Body of pancreas (tissue), 4 donors: Measurements from ENCODE around the gene ELAVL4. TPM values are rescaled to one million over a fixed set of nuclear protein-coding genes. Genes with fewer than 3 reads are reported as not detected.

ENCODE experiments used
- ATAC-seq: fragments of 150-250 bp; one replicate; pipeline ENCODE4 v1.9.1; 2016
- DNase-seq, 4 donors: peaks; one replicate each; pipeline ENCODE4 v3.0.0-alpha.2; 2019
- H3K27ac ChIP-seq, 4 donors: fragments of 200-600 bp; sonication (generic); 1 replicate in 3 of 4; 2 replicates in 1 of 4; pipeline versions ENCODE4 v1.5.1 to v1.6.1; 2016 to 2019; ENCODE audit warnings: mild to moderate bottlenecking in 1 of 4, mixed read lengths in 1 of 4, moderate library complexity in 1 of 4
- H3K27me3 ChIP-seq, 2 donors: fragments of 200-600 bp; sonication (generic); one replicate each; pipeline ENCODE4 v1.6.0; 2016; ENCODE audit warnings: mild to moderate bottlenecking in 1 of 2
- H3K36me3 ChIP-seq, 2 donors: fragments of 200-600 bp; sonication (generic); replicated peaks in 1 of 2; 2 replicates each; pipeline ENCODE4 v1.5.1; 2016; ENCODE audit warnings: low read depth in 2 of 2; ENCODE audit not compliant: insufficient read depth in 1 of 2
- H3K4me1 ChIP-seq: fragments of 200-600 bp; sonication (generic); one replicate; pipeline ENCODE4 v1.6.0; 2016
- H3K4me3 ChIP-seq, 2 donors: fragments of 200-600 bp; sonication (generic); 1 replicate in 1 of 2; 2 replicates in 1 of 2; pipeline ENCODE4 v1.5.1; 2016 to 2019
- H3K9me3 ChIP-seq, 3 donors: fragments of 200-600 bp; sonication (generic); 1 replicate in 2 of 3; 2 replicates in 1 of 3; pipeline ENCODE4 v1.5.1; 2016
- CTCF ChIP-seq, 7 experiments: fragments of 450-650 bp in 4 of 7; fragments of 200-600 bp in 3 of 7; sonication (generic) in 3 of 7; IDR thresholded peaks; one replicate each; pipeline ENCODE4 v1.5.1; 2016 to 2019; ENCODE audit warnings: antibody characterized with exemption in 7 of 7
- POLR2A ChIP-seq, 3 donors: fragments of 450-650 bp; IDR thresholded peaks; one replicate each; pipeline ENCODE4 v1.6.1; 2016; ENCODE audit warnings: antibody characterized with exemption in 3 of 3, mild to moderate bottlenecking in 2 of 3
- WGBS, 2 donors: methylation state at CpG; one replicate each; pipeline ENCODE4 v1.1.5; 2017; 5-methylcytosine and 5-hydroxymethylcytosine counted together
- intact Hi-C: fragments of 100-400 bp; cut with DNase I; formaldehyde crosslinking; loops from one replicate; pipeline ENCODE4 v1.15.1; 2023
- total RNA-seq, 2 donors: library from RNA; depleted of rRNA; stranded (reverse); fragments of >200 nt; gene quantifications; one replicate each; pipeline ENCODE4 v1.1.0, GENCODE V29; 2016

The ELAVL4 gene
- total RNA-seq, 2 donors from 2014 or later = 1.0 TPM; not detected in 1

DNA sequence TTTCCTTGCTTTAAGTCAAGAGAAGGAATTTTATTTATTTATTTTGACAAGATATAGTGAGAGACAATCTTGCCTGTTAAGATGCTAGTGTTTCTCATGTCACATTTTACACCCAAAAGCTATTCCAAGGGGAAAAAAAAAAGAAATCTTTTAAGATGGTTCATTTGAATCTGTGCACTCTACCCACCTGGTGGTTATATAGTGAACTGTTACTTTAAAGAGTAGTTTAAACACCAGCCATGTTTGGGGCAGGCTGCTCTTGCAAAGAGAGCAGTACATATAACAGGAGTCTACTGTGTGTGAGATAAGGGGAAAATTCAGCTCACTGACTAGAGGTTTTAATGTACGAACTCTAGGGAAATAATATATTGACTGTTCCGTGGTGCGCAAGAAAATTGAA is 3.3 kb upstream of the ELAVL4 start:
- Histone ChIP-seq H3K4me3 (no peak overlapping the region), H3K4me1 (peaks cover 5% of the 10 kb centered on the region), H3K36me3 (no peaks in the 10 kb centered on the region), H3K9me3 (no peaks in the 10 kb centered on the region), H3K27me3 (peaks cover 0 to 6% of the 10 kb centered on the region in 2 donors), H3K27ac (no peak overlapping the region)
- TF ChIP-seq POLR2A (IDR thresholded peaks at IDR 0.05) = no peak
- TF ChIP-seq CTCF (IDR thresholded peaks at IDR 0.05) = peak in 2 of 7 experiments; percentile 3 to 23
- WGBS, 2 donors = 50 to 61% methylated on average over 3 of the region's 3 CpGs
- intact Hi-C loops = no loop called here
- DNase-seq (no peak), ATAC-seq (no peak)

DNA sequence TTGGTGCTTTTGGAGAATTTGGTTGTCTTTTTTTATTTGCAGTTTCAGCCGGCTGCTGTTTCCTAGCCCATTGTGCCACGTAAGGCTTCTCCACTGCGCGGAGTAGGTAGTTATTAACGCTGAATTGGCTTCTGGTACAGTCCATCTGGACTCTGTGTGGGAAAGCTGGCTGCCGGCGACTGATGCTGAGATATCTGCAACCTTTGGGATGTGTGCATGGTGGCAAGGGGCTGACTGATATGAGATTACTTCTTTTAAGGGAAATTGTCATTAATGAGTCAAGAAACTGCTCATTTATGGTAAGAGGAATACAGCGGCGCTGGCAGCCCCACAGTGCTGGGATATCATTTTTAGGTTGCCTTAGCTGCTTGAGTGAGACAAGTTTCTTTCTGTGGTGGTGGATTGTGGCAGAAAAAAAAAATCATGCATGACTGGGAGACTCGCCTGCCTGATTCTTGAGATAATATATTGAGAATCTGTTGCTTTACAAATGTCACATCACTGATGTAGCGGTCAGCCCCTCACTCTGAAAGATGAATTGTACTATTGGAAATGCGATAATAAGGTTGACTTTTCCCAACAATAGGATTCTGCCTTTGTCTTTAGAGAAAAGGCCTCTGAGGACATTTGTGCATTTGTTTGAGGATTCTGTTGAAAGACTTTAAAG is 2.5 kb upstream of the ELAVL4 start:
- TF ChIP-seq CTCF (IDR thresholded peaks at IDR 0.05) (no peak), POLR2A (IDR thresholded peaks at IDR 0.05) (no peak)
- peaks cover 0 to 13% of the 10 kb centered on the region in 2 donors for H3K27me3 ChIP-seq
- no peaks in the 10 kb centered on the region for H3K9me3 ChIP-seq
- peak in 3 of 4 donors; percentile 16 to 17 (median 16) for DNase-seq
- no peak overlapping the region for H3K4me3 ChIP-seq
- H3K4me1 ChIP-seq = peaks cover 7% of the 10 kb centered on the region
- no peak overlapping the region for H3K27ac ChIP-seq
- ATAC-seq = no peak
- WGBS, 2 donors = 65 to 67% methylated on average over 12 of the region's 12 CpGs
- intact Hi-C loops = no loop called here
- H3K36me3 ChIP-seq = no peaks in the 10 kb centered on the region

DNA sequence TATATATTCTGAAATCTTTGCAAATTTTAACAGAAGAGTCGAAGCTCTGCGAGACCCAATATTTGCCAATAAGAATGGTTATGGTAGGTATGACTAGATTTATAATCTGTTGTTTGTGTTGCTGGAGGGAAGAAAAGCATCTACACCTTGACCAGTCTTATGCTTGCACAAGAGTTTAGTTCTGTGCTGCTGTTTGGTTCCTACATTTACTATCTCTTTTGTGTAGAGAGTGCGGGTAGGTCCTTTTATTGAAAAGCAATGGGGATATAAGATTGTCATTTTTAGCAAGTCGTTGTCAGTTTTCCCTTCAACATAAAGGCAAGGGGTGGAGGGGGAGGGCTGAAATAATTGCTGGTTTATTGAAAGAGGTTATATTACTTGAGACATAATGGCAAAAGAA is 396 bp downstream of the ELAVL4 start:
- 62 to 76% methylated on average over 4 of the region's 4 CpGs for WGBS, 2 donors
- no peak overlapping the region for H3K4me3 ChIP-seq
- no peak overlapping the region for H3K27ac ChIP-seq
- H3K27me3 ChIP-seq = peaks cover 0 to 16% of the 10 kb centered on the region in 2 donors
- TF ChIP-seq CTCF (IDR thresholded peaks at IDR 0.05) = no peak
- TF ChIP-seq POLR2A (IDR thresholded peaks at IDR 0.05) = no peak
- ATAC-seq (no peak), DNase-seq (no peak)
- H3K36me3 ChIP-seq = no peaks in the 10 kb centered on the region
- intact Hi-C loops = no loop called here
- no peaks in the 10 kb centered on the region for H3K9me3 ChIP-seq
- H3K4me1 ChIP-seq = peaks cover 7% of the 10 kb centered on the region

DNA sequence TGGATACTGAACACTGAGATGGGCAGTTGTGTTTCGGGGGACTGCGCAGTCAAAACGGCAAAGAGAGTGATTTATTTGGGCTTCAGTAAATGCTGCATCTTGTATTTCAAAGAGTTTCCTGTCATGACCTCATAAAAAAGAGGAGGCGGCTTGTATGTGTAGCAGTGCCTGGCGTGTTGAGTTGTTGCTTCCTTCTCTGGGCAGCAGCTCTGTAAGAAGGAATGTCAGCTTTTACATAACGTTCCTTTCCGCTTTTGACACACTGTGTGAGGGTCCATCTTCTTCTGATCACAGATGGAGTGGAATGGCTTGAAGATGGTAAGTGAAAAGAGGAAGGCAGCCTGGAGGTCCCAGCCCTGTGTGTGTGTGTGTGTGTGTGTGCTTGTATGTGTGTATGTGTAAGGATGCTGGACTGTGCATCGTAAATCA is 941 bp downstream of the ELAVL4 start:
- intact Hi-C loops = no loop called here
- DNase-seq (peak in 1 of 4 donors; percentile 14), ATAC-seq (no peak)
- TF ChIP-seq CTCF (IDR thresholded peaks at IDR 0.05) (no peak), POLR2A (IDR thresholded peaks at IDR 0.05) (no peak)
- H3K4me1 ChIP-seq = peaks cover 7% of the 10 kb centered on the region
- WGBS, 2 donors = 13 to 20% methylated on average over 8 of the region's 8 CpGs
- no peak overlapping the region for H3K4me3 ChIP-seq
- no peaks in the 10 kb centered on the region for H3K9me3 ChIP-seq
- peaks cover 0 to 16% of the 10 kb centered on the region in 2 donors for H3K27me3 ChIP-seq
- no peaks in the 10 kb centered on the region for H3K36me3 ChIP-seq
- no peak overlapping the region for H3K27ac ChIP-seq

- ATAC-seq (no peak), DNase-seq (no peak)
- Histone ChIP-seq H3K4me1 (peaks cover 7% of the 10 kb centered on the region), H3K9me3 (no peaks in the 10 kb centered on the region), H3K4me3 (no peak overlapping the region), H3K27ac (no peak overlapping the region), H3K27me3 (peaks cover 0 to 16% of the 10 kb centered on the region in 2 donors), H3K36me3 (no peaks in the 10 kb centered on the region)
- TF ChIP-seq POLR2A (IDR thresholded peaks at IDR 0.05) = no peak
- TF ChIP-seq CTCF (IDR thresholded peaks at IDR 0.05) = no peak
- intact Hi-C loops = no loop called here
- WGBS, 2 donors = 3 to 10% methylated on average over 9 of the region's 9 CpGs
Measured at GRCh38 chr1:50110151-50110550, 1.4 kb downstream of the ELAVL4 start.
